HG02870 (cell line): ENCODE results near the gene TNFSF13.

Source experiments
- ATAC-seq: cut with Tn5 transposase; IDR thresholded peaks from one replicate; pipeline ENCODE4 v1.9.1; 2021; ENCODE audit warnings: mild to moderate bottlenecking, moderate library complexity; ENCODE audit not compliant: unreplicated experiment

The TNFSF13 gene

GRCh38 chr17:7551396-7551795, 7.2 kb upstream of the TNFSF13 start:
- ATAC-seq: no peak

GRCh38 chr17:7552621-7553051, 5.9 kb upstream of the TNFSF13 start:
- ATAC-seq: no peak

- no peak for ATAC-seq
Measured at GRCh38 chr17:7553356-7553755, 5.2 kb upstream of the TNFSF13 start.

- no peak for ATAC-seq
Measured at GRCh38 chr17:7555320-7555948, 3.1 kb upstream of the TNFSF13 start.

- ATAC-seq: no peak
Measured at GRCh38 chr17:7556627-7557026, 1.9 kb upstream of the TNFSF13 start.

- ATAC-seq: no peak
Measured at GRCh38 chr17:7557147-7557764, 1.3 kb upstream of the TNFSF13 start.

- no peak for ATAC-seq
Measured at GRCh38 chr17:7557775-7558543, 591 bp upstream of the TNFSF13 start.

GRCh38 chr17:7559320-7560171, 996 bp downstream of the TNFSF13 start:
- no peak for ATAC-seq

- no peak for ATAC-seq
Measured at GRCh38 chr17:7560172-7561027, 1.9 kb downstream of the TNFSF13 start.

GRCh38 chr17:7561028-7561575, 2.6 kb downstream of the TNFSF13 start:
- peak; percentile 55 for ATAC-seq

- peak; percentile 68 for ATAC-seq
Measured at GRCh38 chr17:7561589-7562207, 3.1 kb downstream of the TNFSF13 start, which contains the start of gene SENP3. SENP3 (plus strand) TSS chr17:7561919; CDS start chr17:7563077, 1,158 bp downstream.

- ATAC-seq: no peak
Measured at GRCh38 chr17:7562208-7562605, 3.7 kb downstream of the TNFSF13 start.

GRCh38 chr17:7563115-7563869, 4.7 kb downstream of the TNFSF13 start:
- no peak for ATAC-seq

- no peak for ATAC-seq
Measured at GRCh38 chr17:7569571-7569970, 11.0 kb downstream of the TNFSF13 start.

- ATAC-seq: no peak
Measured at GRCh38 chr17:7570351-7570750, 11.8 kb downstream of the TNFSF13 start.

GRCh38 chr17:7572338-7572587, 13.7 kb downstream of the TNFSF13 start:
- ATAC-seq: no peak

- ATAC-seq: peak; percentile 88
Measured at GRCh38 chr17:7572588-7573323, 14.2 kb downstream of the TNFSF13 start.
